PFSK-1 (cell line): ENCODE data around the gene TIA1.

Experiments
- FOXP2 ChIP-seq: optimal IDR thresholded peaks from 2 replicates; pipeline ENCODE3; 2011; ENCODE audit warnings: borderline replicate concordance, control low read depth, inconsistent platforms; ENCODE audit not compliant: insufficient read depth; ENCODE audit errors: extremely low read length, extremely low read depth
- POLR2AphosphoS5 ChIP-seq: IDR thresholded peaks from 2 replicates; pipeline ENCODE4 v1.6.1; 2012; ENCODE audit warnings: low read depth, mild to moderate bottlenecking, control low read depth, low read length, moderate library complexity
- REST ChIP-seq, 2 experiments: IDR thresholded peaks; 2 replicates each; pipeline versions ENCODE4 v1.6.1 to v1.8.0; 2011 to 2012; ENCODE audit warnings: low read depth in 2 of 2, low read length in 2 of 2, control low read depth in 1 of 2, inconsistent platforms in 1 of 2, mild to moderate bottlenecking in 1 of 2, moderate library complexity in 1 of 2; ENCODE audit not compliant: insufficient read depth in 1 of 2
- SIN3A ChIP-seq: IDR thresholded peaks from 2 replicates; pipeline ENCODE4 v1.6.1; 2012; ENCODE audit warnings: mild to moderate bottlenecking, low read length, moderate library complexity, borderline replicate concordance; ENCODE audit not compliant: insufficient read depth
- TAF1 ChIP-seq: IDR thresholded peaks from 2 replicates; pipeline ENCODE4 v1.6.1; 2012; ENCODE audit warnings: low read length, control low read depth, borderline replicate concordance; ENCODE audit not compliant: insufficient read depth

Gene TIA1

DNA sequence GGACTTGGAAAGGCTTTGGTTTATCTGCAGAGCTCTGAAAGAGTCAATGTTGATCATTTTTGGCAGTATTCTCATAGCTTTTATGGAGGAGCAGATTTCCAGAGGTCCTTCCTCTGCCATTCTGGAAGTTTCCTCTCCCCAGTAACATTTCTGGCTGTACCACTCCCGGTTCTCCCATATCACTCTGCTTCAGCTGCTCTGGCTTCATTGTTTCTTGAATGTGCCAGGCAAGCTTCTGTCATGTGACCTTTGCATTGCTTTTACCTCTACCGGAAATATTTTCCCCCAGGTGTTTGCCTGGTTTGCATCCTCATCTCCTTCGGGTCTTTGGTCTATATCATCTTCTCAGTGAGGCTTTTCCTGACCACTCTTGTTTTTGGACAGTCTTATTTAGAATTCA, 21.9 kb upstream of the TIA1 start:
- no peak for TF ChIP-seq FOXP2
- no peak for TF ChIP-seq REST (IDR thresholded peaks at IDR 0.05; ENCODE audit: insufficient read depth in 1 of 2, low read depth in 2 of 2, low read length in 2 of 2)
- TF ChIP-seq TAF1 = no peak
- no peak for TF ChIP-seq POLR2AphosphoS5
- no peak for TF ChIP-seq SIN3A

DNA sequence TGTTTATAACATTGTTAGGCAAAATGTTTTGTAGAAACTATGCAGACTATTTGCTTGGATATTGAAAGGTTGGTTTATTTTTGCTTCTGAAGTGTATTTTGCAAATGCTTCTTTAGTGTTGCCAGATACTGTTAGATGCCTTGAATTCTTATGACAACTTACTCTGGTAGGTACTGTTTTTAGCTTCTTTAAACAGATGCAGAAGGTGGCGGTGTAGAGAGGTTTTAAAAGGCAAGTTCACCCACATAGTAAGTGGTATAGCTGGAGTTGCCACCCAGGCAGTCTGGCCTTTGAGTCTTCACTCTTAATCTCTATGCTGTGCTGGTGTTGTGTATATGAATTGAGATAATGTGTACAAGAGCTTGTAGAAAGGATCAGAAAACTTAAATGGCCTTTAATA, 13.1 kb upstream of the TIA1 start:
- TF ChIP-seq TAF1 (no peak), POLR2AphosphoS5 (no peak), SIN3A (no peak), REST (IDR thresholded peaks at IDR 0.05; ENCODE audit: insufficient read depth in 1 of 2, low read depth in 2 of 2, low read length in 2 of 2) (no peak), FOXP2 (no peak)

- TF ChIP-seq POLR2AphosphoS5 = no peak
- no peak for TF ChIP-seq FOXP2
- TF ChIP-seq TAF1 = no peak
- TF ChIP-seq REST (IDR thresholded peaks at IDR 0.05; ENCODE audit: insufficient read depth in 1 of 2, low read depth in 2 of 2, low read length in 2 of 2) = no peak
- TF ChIP-seq SIN3A = no peak
Observed at GRCh38 chr2:70258532-70258875, 10.1 kb upstream of the TIA1 start.

DNA sequence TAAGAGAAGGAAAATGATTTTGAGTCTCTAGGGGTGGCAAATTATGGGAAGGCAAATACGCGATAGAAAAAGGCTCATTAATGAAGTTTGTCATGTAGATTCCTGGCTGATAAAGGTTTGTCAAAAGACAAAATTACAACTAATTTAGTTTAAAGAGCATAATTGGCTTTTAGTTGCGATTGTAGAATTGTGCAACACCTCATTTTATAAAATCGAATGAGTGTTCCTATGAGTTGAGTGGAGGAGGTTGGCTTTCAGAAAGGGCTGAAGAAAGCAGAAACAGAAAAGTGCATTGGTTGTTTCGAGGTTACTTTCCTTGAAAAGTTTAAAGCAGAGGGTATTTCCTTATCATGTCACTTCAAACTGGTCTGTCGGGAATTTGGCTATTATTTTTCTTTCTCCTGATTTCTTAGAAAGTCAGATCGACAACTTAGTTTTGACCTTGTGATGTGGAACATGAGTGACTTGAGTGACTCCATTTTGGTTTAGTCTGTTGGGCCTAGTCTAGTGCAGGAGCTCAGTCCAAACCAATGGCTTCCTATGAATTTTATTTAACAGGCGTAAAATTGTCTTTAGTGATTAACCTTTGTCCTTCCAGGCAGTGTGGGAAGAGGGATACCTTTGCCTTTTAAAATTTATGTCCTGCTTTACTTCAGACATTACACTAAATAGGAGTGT, 7.3 kb upstream of the TIA1 start:
- no peak for TF ChIP-seq POLR2AphosphoS5
- no peak for TF ChIP-seq REST (IDR thresholded peaks at IDR 0.05; ENCODE audit: insufficient read depth in 1 of 2, low read depth in 2 of 2, low read length in 2 of 2)
- no peak for TF ChIP-seq SIN3A
- no peak for TF ChIP-seq FOXP2
- TF ChIP-seq TAF1 = no peak

DNA sequence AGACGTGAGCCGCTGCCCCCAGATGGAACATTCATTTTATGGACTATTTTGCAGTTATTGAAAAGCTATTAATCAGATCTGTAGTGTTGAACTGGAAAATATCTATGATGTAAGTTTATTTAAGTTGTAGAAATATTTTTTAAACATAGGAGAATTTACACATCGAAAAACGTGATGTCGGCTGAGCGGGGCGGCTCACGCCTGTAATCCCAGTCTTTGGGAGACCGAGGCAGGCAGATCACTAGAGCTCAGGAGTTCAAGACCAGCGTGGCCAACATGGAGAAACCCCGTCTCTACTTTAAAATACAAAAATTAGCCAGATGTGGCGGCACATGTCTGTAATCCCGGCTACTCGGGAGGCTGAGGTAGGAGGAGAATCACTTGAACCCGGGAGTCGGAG, 2.0 kb upstream of the TIA1 start:
- no peak for TF ChIP-seq TAF1
- no peak for TF ChIP-seq SIN3A
- TF ChIP-seq REST (IDR thresholded peaks at IDR 0.05; ENCODE audit: insufficient read depth in 1 of 2, low read depth in 2 of 2, low read length in 2 of 2) = no peak
- TF ChIP-seq FOXP2 = no peak
- no peak for TF ChIP-seq POLR2AphosphoS5
